Measurements from ENCODE around the gene SLC19A1.
A peak's percentile ranks its signal among the peaks of the same experiment; 100 is the strongest.

The SLC19A1 gene

GRCh38 chr21:45479691-45480675 is 62.3 kb downstream of the SLC19A1 start:
- no peak for DNase-seq (ENCODE audit: low read depth in 2 of 2)

- DNase-seq (ENCODE audit: low read depth in 2 of 2), result no peak
These were observed 63.2 kb downstream of the SLC19A1 start for GRCh38 chr21:45478816-45479669.

- DNase-seq (ENCODE audit: low read depth in 2 of 2), result peak; percentile 61 to 65
These were observed 64.0 kb downstream of the SLC19A1 start for GRCh38 chr21:45478115-45478801.

- DNase-seq (ENCODE audit: low read depth in 2 of 2), result no peak
These were observed 64.8 kb downstream of the SLC19A1 start for GRCh38 chr21:45477176-45478114.

- DNase-seq (ENCODE audit: low read depth in 2 of 2), result no peak
These were observed 65.7 kb downstream of the SLC19A1 start for GRCh38 chr21:45476582-45476981.

GRCh38 chr21:45475797-45476570 is 66.3 kb downstream of the SLC19A1 start:
- no peak for DNase-seq (ENCODE audit: low read depth in 2 of 2)

- DNase-seq (ENCODE audit: low read depth in 2 of 2), result no peak
These were observed 67.1 kb downstream of the SLC19A1 start for GRCh38 chr21:45475004-45475685.

- no peak for DNase-seq (ENCODE audit: low read depth in 2 of 2)
These were observed 67.8 kb downstream of the SLC19A1 start for GRCh38 chr21:45474323-45474950.

GRCh38 chr21:45473496-45474322 is 68.5 kb downstream of the SLC19A1 start:
- no peak for DNase-seq (ENCODE audit: low read depth in 2 of 2)

GRCh38 chr21:45472445-45473365 is 69.5 kb downstream of the SLC19A1 start:
- no peak for DNase-seq (ENCODE audit: low read depth in 2 of 2)

- no peak for DNase-seq (ENCODE audit: low read depth in 2 of 2)
These were observed 70.6 kb downstream of the SLC19A1 start for GRCh38 chr21:45471525-45472221.

GRCh38 chr21:45470773-45471524 is 71.3 kb downstream of the SLC19A1 start:
- peak in 1 of 2 donors; percentile 19 for DNase-seq (ENCODE audit: low read depth in 2 of 2)

- DNase-seq (ENCODE audit: low read depth in 2 of 2), result no peak
These were observed 72.1 kb downstream of the SLC19A1 start for GRCh38 chr21:45470087-45470515.

- DNase-seq (ENCODE audit: low read depth in 2 of 2), result no peak
These were observed 72.8 kb downstream of the SLC19A1 start for GRCh38 chr21:45469273-45470086.

GRCh38 chr21:45468971-45469272 is 73.3 kb downstream of the SLC19A1 start:
- DNase-seq (ENCODE audit: low read depth in 2 of 2), result no peak

Measured in stimulated activated CD4-positive, alpha-beta T cell treated with anti-CD3 and anti-CD28 coated beads, Interleukin-1b, Interleukin-23, amount 100 ng/mL, for 1 hour (primary cell).